Loucy (cell line): ENCODE results near the gene ABHD17A.

Source experiments
- H2AFZ ChIP-seq: fragments of 200-600 bp; sonication (generic); 2 replicates; pipeline ENCODE4 v1.6.0; 2016; ENCODE audit warnings: antibody characterized with exemption, mild to moderate bottlenecking, low read length, moderate library complexity
- H3F3A ChIP-seq: fragments of 200-600 bp; 2 replicates; pipeline ENCODE4 v1.6.0; 2016; ENCODE audit warnings: antibody characterized with exemption, low read depth, mild to moderate bottlenecking
- H3K27me3 ChIP-seq: fragments of 200-600 bp; sonication (generic); 2 replicates; pipeline ENCODE4 v1.6.1; 2014; ENCODE audit warnings: low read length, mild to moderate bottlenecking; ENCODE audit not compliant: insufficient read depth, poor library complexity, severe bottlenecking
- H3K36me3 ChIP-seq: fragments of 200-600 bp; sonication (generic); 2 replicates; pipeline ENCODE4 v1.6.1; 2016; ENCODE audit warnings: low read length; ENCODE audit not compliant: insufficient read depth
- H3K4me1 ChIP-seq: fragments of 200-600 bp; sonication (generic); 2 replicates; pipeline ENCODE4 v1.5.1; 2014; ENCODE audit warnings: low read length, mild to moderate bottlenecking; ENCODE audit not compliant: insufficient read depth, poor library complexity, severe bottlenecking
- H3K4me2 ChIP-seq: fragments of 200-600 bp; sonication (generic); 2 replicates; pipeline ENCODE4 v1.6.0; 2014; ENCODE audit warnings: antibody characterized with exemption, low read length, low read depth, mild to moderate bottlenecking; ENCODE audit not compliant: poor library complexity, severe bottlenecking
- H3K4me3 ChIP-seq: fragments of 200-600 bp; sonication (generic); 2 replicates; pipeline ENCODE4 v1.5.1; 2014; ENCODE audit warnings: low read length, mild to moderate bottlenecking, mixed read lengths; ENCODE audit not compliant: poor library complexity, severe bottlenecking
- H3K79me2 ChIP-seq: fragments of 200-600 bp; sonication (generic); 2 replicates; pipeline ENCODE4 v1.6.1; 2014; ENCODE audit warnings: low read length; ENCODE audit not compliant: insufficient read depth
- H3K9ac ChIP-seq: fragments of 200-600 bp; sonication (generic); 2 replicates; pipeline ENCODE4 v1.6.0; 2014; ENCODE audit warnings: mild to moderate bottlenecking, low read depth, low read length, moderate library complexity; ENCODE audit not compliant: poor library complexity, severe bottlenecking
- H3K9me2 ChIP-seq: fragments of 200-600 bp; sonication (generic); replicated peaks from 2 replicates; pipeline ENCODE4 v1.6.1; 2016; ENCODE audit warnings: low read depth, low read length, mixed read lengths
- H3K9me3 ChIP-seq: fragments of 200-600 bp; sonication (generic); 2 replicates; pipeline ENCODE4 v1.6.1; 2014; ENCODE audit warnings: mild to moderate bottlenecking, antibody characterized with exemption, low read length, low read depth; ENCODE audit not compliant: insufficient read depth
- H4K20me1 ChIP-seq: fragments of 200-600 bp; sonication (generic); 2 replicates; pipeline ENCODE4 v1.6.0; 2014; ENCODE audit warnings: antibody characterized with exemption, low read length, mild to moderate bottlenecking; ENCODE audit not compliant: insufficient read depth, poor library complexity, severe bottlenecking
- EZH2phosphoT487 ChIP-seq: fragments of 200-600 bp; IDR thresholded peaks from 2 replicates; pipeline ENCODE4 v1.6.1; 2018; ENCODE audit warnings: antibody characterized with exemption, mild to moderate bottlenecking, moderate library complexity, borderline replicate concordance
- TF ChIP-seq, protein P1 (sequence below): fragments of 200-600 bp; sonication (generic); conservative IDR thresholded peaks from 2 replicates; pipeline ENCODE4 v1.5.1; 2014; ENCODE audit warnings: mild to moderate bottlenecking, antibody characterized with exemption, low read length

ABHD17A gene

DNA sequence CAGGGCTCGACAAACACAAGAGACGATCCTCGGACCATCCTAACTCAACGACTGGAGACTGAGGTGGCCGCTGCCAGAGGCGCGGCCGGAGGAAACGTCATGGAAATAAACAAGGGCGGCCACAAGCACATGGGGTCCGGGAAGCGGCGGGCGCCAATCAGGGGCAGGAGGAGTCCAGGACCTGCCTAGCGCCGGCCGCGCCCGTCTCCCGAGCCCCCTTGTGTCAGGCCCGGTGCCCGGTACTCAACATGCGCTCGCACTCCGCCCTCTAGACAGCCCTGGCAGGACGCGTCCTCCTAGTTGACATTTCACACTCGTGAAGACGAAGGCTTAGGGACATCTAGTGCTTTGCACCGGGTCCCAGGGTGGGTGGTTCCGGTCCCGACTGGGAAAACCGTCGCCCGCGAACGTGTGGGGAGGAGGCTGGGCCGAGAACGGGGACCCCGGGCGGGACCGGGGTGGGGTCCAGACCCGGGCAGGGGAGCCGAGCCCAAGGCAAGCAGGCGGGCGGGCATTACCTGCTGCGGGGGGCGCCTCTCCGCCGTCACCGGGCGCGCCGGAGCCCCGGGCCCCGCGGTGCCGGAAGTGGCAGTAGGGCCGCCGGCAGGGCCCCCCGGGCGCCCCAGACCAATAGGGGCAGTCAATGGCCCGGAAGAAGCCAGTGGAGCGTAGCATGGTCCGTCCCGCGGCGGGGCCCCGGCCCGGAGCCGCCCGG, 37.5 kb downstream of the ABHD17A start:
- H3K79me2 ChIP-seq = peaks cover 57% of the 10 kb centered on the region
- peaks cover 4% of the 10 kb centered on the region for H3K27me3 ChIP-seq
- H3K4me2 ChIP-seq = peak overlapping the region; percentile 100
- no peak overlapping the region; the same call in 1 of the 2 replicates for H2AFZ ChIP-seq
- H3K9me3 ChIP-seq = no peaks in the 10 kb centered on the region
- H3F3A ChIP-seq = no peaks in the 10 kb centered on the region
- peak overlapping the region; percentile 96 for H3K9ac ChIP-seq
- peaks cover 23% of the 10 kb centered on the region for H3K4me1 ChIP-seq
- H3K9me2 ChIP-seq = no peaks in the 10 kb centered on the region
- peak overlapping the region; percentile 98 for H3K4me3 ChIP-seq
- no peaks in the 10 kb centered on the region for H3K36me3 ChIP-seq
- H4K20me1 ChIP-seq = peaks cover 48% of the 10 kb centered on the region
- TF ChIP-seq, protein P1, sequence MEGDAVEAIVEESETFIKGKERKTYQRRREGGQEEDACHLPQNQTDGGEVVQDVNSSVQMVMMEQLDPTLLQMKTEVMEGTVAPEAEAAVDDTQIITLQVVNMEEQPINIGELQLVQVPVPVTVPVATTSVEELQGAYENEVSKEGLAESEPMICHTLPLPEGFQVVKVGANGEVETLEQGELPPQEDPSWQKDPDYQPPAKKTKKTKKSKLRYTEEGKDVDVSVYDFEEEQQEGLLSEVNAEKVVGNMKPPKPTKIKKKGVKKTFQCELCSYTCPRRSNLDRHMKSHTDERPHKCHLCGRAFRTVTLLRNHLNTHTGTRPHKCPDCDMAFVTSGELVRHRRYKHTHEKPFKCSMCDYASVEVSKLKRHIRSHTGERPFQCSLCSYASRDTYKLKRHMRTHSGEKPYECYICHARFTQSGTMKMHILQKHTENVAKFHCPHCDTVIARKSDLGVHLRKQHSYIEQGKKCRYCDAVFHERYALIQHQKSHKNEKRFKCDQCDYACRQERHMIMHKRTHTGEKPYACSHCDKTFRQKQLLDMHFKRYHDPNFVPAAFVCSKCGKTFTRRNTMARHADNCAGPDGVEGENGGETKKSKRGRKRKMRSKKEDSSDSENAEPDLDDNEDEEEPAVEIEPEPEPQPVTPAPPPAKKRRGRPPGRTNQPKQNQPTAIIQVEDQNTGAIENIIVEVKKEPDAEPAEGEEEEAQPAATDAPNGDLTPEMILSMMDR = no peak
- TF ChIP-seq EZH2phosphoT487 = no peak

DNA sequence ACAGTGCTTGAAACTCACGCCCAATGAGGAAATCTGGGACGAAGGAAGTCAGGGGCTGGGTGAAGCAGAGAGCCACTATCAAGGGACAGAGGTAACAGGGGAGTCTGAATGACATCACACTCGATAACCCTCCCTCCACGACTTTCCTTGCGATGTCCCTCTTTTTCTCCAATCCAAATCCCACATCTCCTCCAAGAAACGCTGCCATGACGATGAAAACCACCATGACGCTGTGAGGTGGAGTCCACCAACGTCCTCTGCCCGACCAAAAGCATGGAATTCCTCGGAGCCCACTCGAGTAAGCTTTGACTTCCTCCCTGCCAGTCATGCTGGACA, 38.0 kb downstream of the ABHD17A start:
- H3K79me2 ChIP-seq = peaks cover 59% of the 10 kb centered on the region
- H3K27me3 ChIP-seq = peaks cover 4% of the 10 kb centered on the region
- H4K20me1 ChIP-seq = peaks cover 52% of the 10 kb centered on the region
- peak overlapping the region; percentile 96 for H3K9ac ChIP-seq
- no peaks in the 10 kb centered on the region for H3K9me3 ChIP-seq
- no peak overlapping the region for H2AFZ ChIP-seq
- no peaks in the 10 kb centered on the region for H3K9me2 ChIP-seq
- H3K4me1 ChIP-seq = peaks cover 23% of the 10 kb centered on the region
- H3F3A ChIP-seq = no peaks in the 10 kb centered on the region
- peak overlapping the region; percentile 98 for H3K4me3 ChIP-seq
- TF ChIP-seq, protein P1 = no peak
- no peak for TF ChIP-seq EZH2phosphoT487
- peak overlapping the region; percentile 100 for H3K4me2 ChIP-seq
- H3K36me3 ChIP-seq = no peaks in the 10 kb centered on the region

DNA sequence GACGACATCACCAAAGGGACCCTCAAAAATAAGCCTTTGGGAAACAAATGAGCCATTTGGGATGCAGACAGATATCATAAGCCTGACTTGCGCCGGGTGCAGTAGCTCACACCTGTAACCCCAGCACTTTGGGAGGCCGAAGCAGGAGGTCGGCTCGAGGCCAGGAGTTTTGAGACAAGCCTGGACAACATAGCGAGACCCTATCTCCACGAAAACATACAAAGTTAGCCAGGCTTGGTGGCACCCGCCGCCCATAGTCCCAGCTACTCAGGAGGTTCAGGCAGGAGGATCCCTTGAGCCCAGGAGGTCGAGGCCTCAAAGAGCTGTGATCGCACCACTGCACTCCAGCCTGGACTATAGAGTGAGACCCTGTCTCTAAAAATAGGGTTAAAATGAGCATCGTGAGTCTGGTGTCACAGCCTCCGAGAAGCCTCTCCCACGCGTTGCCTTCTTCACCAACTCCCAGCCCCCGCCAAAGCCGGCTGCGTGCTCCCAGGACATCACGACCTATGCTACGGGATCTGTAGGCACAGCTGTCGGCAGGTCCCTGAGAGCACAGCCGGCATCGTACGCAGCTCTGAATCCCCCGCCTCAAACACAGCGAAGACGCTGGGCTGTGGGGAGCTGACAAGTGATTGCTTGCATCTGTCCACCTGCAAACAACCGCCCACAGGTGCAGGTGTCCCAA, 38.6 kb downstream of the ABHD17A start:
- Histone ChIP-seq H3K4me3 (peak overlapping the region; percentile 98), H3K9me3 (no peaks in the 10 kb centered on the region), H2AFZ (no peak overlapping the region), H3K9me2 (no peaks in the 10 kb centered on the region), H3K79me2 (peaks cover 66% of the 10 kb centered on the region), H3K4me2 (peak overlapping the region; percentile 100), H3K9ac (peak overlapping the region; percentile 96), H3K4me1 (peaks cover 23% of the 10 kb centered on the region), H3K36me3 (no peaks in the 10 kb centered on the region), H3K27me3 (peaks cover 4% of the 10 kb centered on the region), H4K20me1 (peaks cover 53% of the 10 kb centered on the region), H3F3A (no peaks in the 10 kb centered on the region)
- TF ChIP-seq EZH2phosphoT487 = no peak
- TF ChIP-seq, protein P1 = no peak
